ENCODE measurements around the gene MOG. TPM values are rescaled to one million over a fixed set of nuclear protein-coding genes. Genes with fewer than 3 reads are reported as not detected.

MOG gene
- polyA plus RNA-seq, 3 donors = not detected

GRCh38 chr6:29610540-29610939 lies 46.4 kb upstream of the MOG start:
- no peak overlapping the region for H3K4me3 ChIP-seq (replicated peaks in 1 of 3; ENCODE audit: low read depth in 2 of 3, low read length in 3 of 3)
- no peak overlapping the region for H2AFZ ChIP-seq (ENCODE audit: insufficient read depth, low read depth, low read length, poor library complexity, severe bottlenecking)
- peaks cover 36 to 92% of the 10 kb centered on the region in 2 donors for H3K36me3 ChIP-seq (replicated peaks in 1 of 2; ENCODE audit: control insufficient read depth in 1 of 2, insufficient read depth in 2 of 2, low read length in 2 of 2)
- no peaks in the 10 kb centered on the region for H4K20me1 ChIP-seq (ENCODE audit: insufficient read depth, low read length)
- no peak for DNase-seq
- H3K9me3 Mint-ChIP-seq = peaks cover 0 to 2% (median 0%) of the 10 kb centered on the region in 7 donors
- H3K9ac ChIP-seq (ENCODE audit: insufficient read depth, low read length, poor library complexity, severe bottlenecking) = no peak overlapping the region
- 98% methylated on average over 3 of the region's 4 CpGs for WGBS (ENCODE audit: insufficient coverage)
- H3K27ac ChIP-seq (ENCODE audit: low read depth in 1 of 2, low read length in 2 of 2) = no peak overlapping the region
- no peaks in the 10 kb centered on the region for H3K27me3 ChIP-seq (ENCODE audit: control insufficient read depth in 2 of 2, insufficient read depth in 2 of 2, low read length in 2 of 2)
- H3K4me2 ChIP-seq (replicated peaks; ENCODE audit: extremely low read depth, low read length, poor library complexity, severe bottlenecking) = no peak overlapping the region
- intact Hi-C loops (cut with micrococcal nuclease) = no loop called here
- H3K4me3 Mint-ChIP-seq = no peak overlapping the region
- peaks cover 80 to 83% of the 10 kb centered on the region in 2 donors for H3K36me3 Mint-ChIP-seq
- H3K79me2 ChIP-seq (ENCODE audit: insufficient read depth, low read length) = no peaks in the 10 kb centered on the region
- no peak overlapping the region for H3K27ac Mint-ChIP-seq
- no peaks in the 10 kb centered on the region for H3K27me3 Mint-ChIP-seq (ENCODE audit: low read depth in 3 of 3)
- no peaks in the 10 kb centered on the region for H3K4me1 Mint-ChIP-seq
- H3K4me1 ChIP-seq (ENCODE audit: control insufficient read depth in 1 of 2, insufficient read depth in 2 of 2, low read length in 2 of 2) = no peaks in the 10 kb centered on the region
- TF ChIP-seq, protein P1, sequence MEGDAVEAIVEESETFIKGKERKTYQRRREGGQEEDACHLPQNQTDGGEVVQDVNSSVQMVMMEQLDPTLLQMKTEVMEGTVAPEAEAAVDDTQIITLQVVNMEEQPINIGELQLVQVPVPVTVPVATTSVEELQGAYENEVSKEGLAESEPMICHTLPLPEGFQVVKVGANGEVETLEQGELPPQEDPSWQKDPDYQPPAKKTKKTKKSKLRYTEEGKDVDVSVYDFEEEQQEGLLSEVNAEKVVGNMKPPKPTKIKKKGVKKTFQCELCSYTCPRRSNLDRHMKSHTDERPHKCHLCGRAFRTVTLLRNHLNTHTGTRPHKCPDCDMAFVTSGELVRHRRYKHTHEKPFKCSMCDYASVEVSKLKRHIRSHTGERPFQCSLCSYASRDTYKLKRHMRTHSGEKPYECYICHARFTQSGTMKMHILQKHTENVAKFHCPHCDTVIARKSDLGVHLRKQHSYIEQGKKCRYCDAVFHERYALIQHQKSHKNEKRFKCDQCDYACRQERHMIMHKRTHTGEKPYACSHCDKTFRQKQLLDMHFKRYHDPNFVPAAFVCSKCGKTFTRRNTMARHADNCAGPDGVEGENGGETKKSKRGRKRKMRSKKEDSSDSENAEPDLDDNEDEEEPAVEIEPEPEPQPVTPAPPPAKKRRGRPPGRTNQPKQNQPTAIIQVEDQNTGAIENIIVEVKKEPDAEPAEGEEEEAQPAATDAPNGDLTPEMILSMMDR (IDR thresholded peaks at IDR 0.05) = no peak
- H3K9me3 ChIP-seq (replicated peaks in 1 of 2; ENCODE audit: control insufficient read depth in 1 of 2, insufficient read depth in 1 of 2, low read length in 2 of 2) = no peaks in the 10 kb centered on the region

DNA sequence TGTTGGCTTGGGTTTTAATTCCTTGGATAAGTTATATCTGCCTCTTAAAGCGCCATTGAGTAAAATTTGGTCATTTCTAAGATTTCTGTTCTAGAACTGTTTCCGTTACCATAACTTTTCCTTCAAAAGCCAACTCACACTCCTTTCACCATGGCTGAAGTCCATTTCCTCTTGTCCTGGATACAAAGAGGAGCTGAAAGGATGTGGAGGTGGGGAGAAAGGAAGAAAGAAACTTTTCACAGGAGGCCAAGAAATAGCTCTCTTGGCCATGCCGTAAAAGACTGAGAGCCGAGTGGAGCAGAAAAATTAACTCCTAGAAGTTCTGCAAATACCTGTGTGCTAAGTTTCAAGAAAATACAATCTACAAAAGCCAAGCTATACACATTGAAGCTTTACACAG lies 45.5 kb upstream of the MOG start:
- Histone ChIP-seq H3K36me3 (replicated peaks in 1 of 2; ENCODE audit: control insufficient read depth in 1 of 2, insufficient read depth in 2 of 2, low read length in 2 of 2) (peaks cover 28 to 86% of the 10 kb centered on the region in 2 donors), H3K9me3 (replicated peaks in 1 of 2; ENCODE audit: control insufficient read depth in 1 of 2, insufficient read depth in 1 of 2, low read length in 2 of 2) (no peaks in the 10 kb centered on the region), H3K9ac (ENCODE audit: insufficient read depth, low read length, poor library complexity, severe bottlenecking) (no peak overlapping the region), H2AFZ (ENCODE audit: insufficient read depth, low read depth, low read length, poor library complexity, severe bottlenecking) (no peak overlapping the region), H3K27ac (ENCODE audit: low read depth in 1 of 2, low read length in 2 of 2) (no peak overlapping the region), H3K27me3 (ENCODE audit: control insufficient read depth in 2 of 2, insufficient read depth in 2 of 2, low read length in 2 of 2) (no peaks in the 10 kb centered on the region), H3K4me2 (replicated peaks; ENCODE audit: extremely low read depth, low read length, poor library complexity, severe bottlenecking) (no peak overlapping the region), H3K79me2 (ENCODE audit: insufficient read depth, low read length) (no peaks in the 10 kb centered on the region), H3K4me1 (ENCODE audit: control insufficient read depth in 1 of 2, insufficient read depth in 2 of 2, low read length in 2 of 2) (no peaks in the 10 kb centered on the region), H4K20me1 (ENCODE audit: insufficient read depth, low read length) (no peaks in the 10 kb centered on the region), H3K4me3 (replicated peaks in 1 of 3; ENCODE audit: low read depth in 2 of 3, low read length in 3 of 3) (no peak overlapping the region)
- Mint-ChIP-seq H3K4me1 (no peaks in the 10 kb centered on the region), H3K4me3 (no peak overlapping the region), H3K27me3 (ENCODE audit: low read depth in 3 of 3) (no peaks in the 10 kb centered on the region), H3K36me3 (peaks cover 72 to 82% of the 10 kb centered on the region in 2 donors), H3K27ac (no peak overlapping the region), H3K9me3 (peaks cover 0 to 2% (median 0%) of the 10 kb centered on the region in 7 donors)
- intact Hi-C loops (cut with micrococcal nuclease) = no loop called here
- DNase-seq = no peak
- WGBS (ENCODE audit: insufficient coverage) = no CpG with 5 or more reads among the region's 4 CpGs
- TF ChIP-seq, protein P1 (IDR thresholded peaks at IDR 0.05) = no peak
